SK-N-MC (cell line): Measurements from ENCODE around the gene NKAP.
"Not testable (repeated sequence)": the region's sequence is repeated elsewhere in the genome, so short reads cannot be mapped to it uniquely, and the experiment has no call there.

Experiments used
- DNase-seq: peaks from one replicate; pipeline ENCODE4 v3.0.0-alpha.2; 2011; ENCODE audit warnings: low read depth, low spot score
- H3K27ac ChIP-seq: fragments of 200-600 bp; sonication (generic); 2 replicates; pipeline ENCODE4 v1.5.1; 2016; ENCODE audit warnings: mixed run types
- H3K36me3 ChIP-seq: fragments of 200-600 bp; sonication (generic); 2 replicates; pipeline ENCODE4 v1.6.1; 2017; ENCODE audit warnings: antibody characterized with exemption, low read length, mixed read lengths; ENCODE audit not compliant: insufficient read depth
- H3K4me3 ChIP-seq: fragments of 200-600 bp; sonication (generic); 2 replicates; pipeline ENCODE4 v1.5.1; 2016
- H3K9ac ChIP-seq: fragments of 200-600 bp; sonication (generic); 2 replicates; pipeline ENCODE4 v1.8.0; 2017; ENCODE audit warnings: mixed run types, mixed read lengths; ENCODE audit not compliant: insufficient read length
- H3K9me3 ChIP-seq: fragments of 200-600 bp; sonication (generic); 2 replicates; pipeline ENCODE4 v1.6.1; 2017; ENCODE audit warnings: low read depth, mild to moderate bottlenecking, antibody characterized with exemption, low read length, moderate library complexity, mixed read lengths
- EZH2 ChIP-seq: fragments of 200-600 bp; sonication (generic); IDR thresholded peaks from one replicate; pipeline ENCODE4 v1.6.1; 2017; ENCODE audit warnings: antibody characterized with exemption
- FOXP2 ChIP-seq: optimal IDR thresholded peaks from 2 replicates; pipeline ENCODE3; 2011; ENCODE audit warnings: mild to moderate bottlenecking, moderate library complexity; ENCODE audit not compliant: insufficient read depth; ENCODE audit errors: extremely low read length, control extremely low read depth
- POLR2AphosphoS5 ChIP-seq: IDR thresholded peaks from 2 replicates; pipeline ENCODE4 v1.6.1; 2012; ENCODE audit warnings: mild to moderate bottlenecking, low read depth, low read length, borderline replicate concordance

Gene NKAP

GRCh38 chrX:119981286-119982070 lies 37.9 kb upstream of the NKAP start:
- no peaks in the 10 kb centered on the region for H3K9me3 ChIP-seq
- no peak overlapping the region for H3K9ac ChIP-seq
- no peak overlapping the region for H3K27ac ChIP-seq
- H3K36me3 ChIP-seq = no peaks in the 10 kb centered on the region
- DNase-seq = no peak
- H3K4me3 ChIP-seq = no peak overlapping the region
- no peak for TF ChIP-seq EZH2
- no peak for TF ChIP-seq FOXP2
- TF ChIP-seq POLR2AphosphoS5 = no peak

GRCh38 chrX:119977172-119977571 lies 33.6 kb upstream of the NKAP start:
- not testable (repeated sequence) for H3K36me3 ChIP-seq, H3K27ac ChIP-seq, DNase-seq, H3K9me3 ChIP-seq, H3K4me3 ChIP-seq, H3K9ac ChIP-seq

GRCh38 chrX:119971184-119971583 lies 27.6 kb upstream of the NKAP start:
- no peak overlapping the region for H3K27ac ChIP-seq
- H3K4me3 ChIP-seq = no peak overlapping the region
- no peaks in the 10 kb centered on the region for H3K9me3 ChIP-seq

GRCh38 chrX:119970574-119970973 lies 27.0 kb upstream of the NKAP start:
- Histone ChIP-seq H3K36me3 (no peaks in the 10 kb centered on the region), H3K9ac (no peak overlapping the region), H3K9me3 (no peaks in the 10 kb centered on the region), H3K4me3 (no peak overlapping the region), H3K27ac (no peak overlapping the region)
- DNase-seq = no peak
- TF ChIP-seq EZH2 = no peak
- no peak for TF ChIP-seq FOXP2
- TF ChIP-seq POLR2AphosphoS5 = no peak

More at GRCh38 chrX:119971184-119971583, 27.6 kb upstream of the NKAP start:
- TF ChIP-seq FOXP2 = no peak
- TF ChIP-seq EZH2 = no peak
- no peak for TF ChIP-seq POLR2AphosphoS5
- Histone ChIP-seq H3K36me3 (no peaks in the 10 kb centered on the region), H3K9ac (no peak overlapping the region)
- no peak for DNase-seq

GRCh38 chrX:119966837-119967236 lies 23.3 kb upstream of the NKAP start:
- H3K9ac ChIP-seq, H3K4me3 ChIP-seq, H3K27ac ChIP-seq, H3K36me3 ChIP-seq, H3K9me3 ChIP-seq, DNase-seq: not testable (repeated sequence)

GRCh38 chrX:119960625-119961024 lies 17.1 kb upstream of the NKAP start:
- DNase-seq = no peak
- TF ChIP-seq EZH2 (no peak), POLR2AphosphoS5 (no peak), FOXP2 (no peak)
- no peak overlapping the region for H3K4me3 ChIP-seq
- no peaks in the 10 kb centered on the region for H3K9me3 ChIP-seq
- no peak overlapping the region for H3K27ac ChIP-seq
- H3K36me3 ChIP-seq = no peaks in the 10 kb centered on the region
- H3K9ac ChIP-seq = no peak overlapping the region

- H3K9me3 ChIP-seq, H3K27ac ChIP-seq, H3K9ac ChIP-seq, H3K36me3 ChIP-seq, DNase-seq, H3K4me3 ChIP-seq: not testable (repeated sequence)
Measured at GRCh38 chrX:119955807-119956570, 12.4 kb upstream of the NKAP start.

- Histone ChIP-seq H3K4me3 (no peak overlapping the region), H3K9me3 (no peaks in the 10 kb centered on the region), H3K9ac (no peak overlapping the region), H3K36me3 (no peaks in the 10 kb centered on the region), H3K27ac (no peak overlapping the region)
- TF ChIP-seq EZH2 = no peak
- no peak for TF ChIP-seq POLR2AphosphoS5
- no peak for TF ChIP-seq FOXP2
- DNase-seq = no peak
Measured at GRCh38 chrX:119954374-119954773, 10.8 kb upstream of the NKAP start.

- Histone ChIP-seq H3K4me3 (no peak overlapping the region), H3K9me3 (no peaks in the 10 kb centered on the region), H3K27ac (no peak overlapping the region), H3K9ac (no peak overlapping the region), H3K36me3 (no peaks in the 10 kb centered on the region)
- TF ChIP-seq EZH2 (no peak), FOXP2 (no peak), POLR2AphosphoS5 (no peak)
- no peak for DNase-seq
Measured at GRCh38 chrX:119948381-119948780, 4.8 kb upstream of the NKAP start.
